GM19240 (cell line): ENCODE results near the gene SMAD6.
"Not testable (repeated sequence)": the region's sequence is repeated elsewhere in the genome, so short reads cannot be mapped to it uniquely, and the experiment has no call there.

Experiments
- DNase-seq: peaks from one replicate; pipeline ENCODE4 v3.0.0; 2011; ENCODE audit warnings: low spot score; ENCODE audit not compliant: insufficient read length

The SMAD6 gene

DNA sequence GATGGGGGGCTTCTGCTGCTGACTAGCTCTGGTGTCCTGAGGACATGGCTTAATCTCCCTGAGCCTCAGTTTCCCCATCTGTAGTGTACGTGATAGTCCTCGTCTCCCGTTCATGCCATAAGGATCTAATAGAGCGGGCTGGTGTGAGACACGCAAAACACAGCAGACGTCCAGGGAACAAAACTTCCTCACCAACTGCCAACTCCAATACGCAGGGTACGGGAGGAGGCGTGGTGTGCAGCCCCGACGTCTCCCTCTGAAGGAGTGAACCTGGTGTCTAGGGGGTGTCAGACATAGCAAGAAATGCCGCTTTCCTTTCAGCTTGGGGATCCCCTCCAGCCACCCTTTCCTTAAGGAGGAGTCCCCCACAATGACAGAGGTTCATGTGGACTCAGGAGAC is 55.0 kb downstream of the SMAD6 start:
- DNase-seq = no peak

GRCh38 chr15:66757521-66757920 is 55.5 kb downstream of the SMAD6 start:
- no peak for DNase-seq

- not testable (repeated sequence) for DNase-seq
Measured at GRCh38 chr15:66758217-66758616, 56.2 kb downstream of the SMAD6 start.

DNA sequence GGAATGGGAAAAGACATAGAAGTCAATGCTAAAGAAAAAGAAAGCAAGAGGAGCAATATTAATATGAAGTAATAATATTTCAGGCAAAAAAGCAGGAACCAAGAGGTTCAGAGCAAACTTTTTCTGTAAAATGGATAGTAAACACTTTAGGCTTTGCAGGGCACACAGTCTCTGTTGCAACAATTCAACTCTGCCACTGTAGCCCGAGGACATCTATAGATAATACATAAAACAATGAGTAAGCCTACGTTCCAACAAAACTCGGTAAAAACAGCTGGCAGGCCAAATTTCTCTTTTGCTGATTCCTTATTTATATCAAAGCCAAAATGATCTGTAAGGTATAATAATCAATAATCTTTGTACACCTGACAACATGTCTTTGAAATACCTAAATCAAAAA is 56.8 kb downstream of the SMAD6 start:
- DNase-seq = no peak

- DNase-seq = no peak
Measured at GRCh38 chr15:66760097-66760967, 58.3 kb downstream of the SMAD6 start.

DNA sequence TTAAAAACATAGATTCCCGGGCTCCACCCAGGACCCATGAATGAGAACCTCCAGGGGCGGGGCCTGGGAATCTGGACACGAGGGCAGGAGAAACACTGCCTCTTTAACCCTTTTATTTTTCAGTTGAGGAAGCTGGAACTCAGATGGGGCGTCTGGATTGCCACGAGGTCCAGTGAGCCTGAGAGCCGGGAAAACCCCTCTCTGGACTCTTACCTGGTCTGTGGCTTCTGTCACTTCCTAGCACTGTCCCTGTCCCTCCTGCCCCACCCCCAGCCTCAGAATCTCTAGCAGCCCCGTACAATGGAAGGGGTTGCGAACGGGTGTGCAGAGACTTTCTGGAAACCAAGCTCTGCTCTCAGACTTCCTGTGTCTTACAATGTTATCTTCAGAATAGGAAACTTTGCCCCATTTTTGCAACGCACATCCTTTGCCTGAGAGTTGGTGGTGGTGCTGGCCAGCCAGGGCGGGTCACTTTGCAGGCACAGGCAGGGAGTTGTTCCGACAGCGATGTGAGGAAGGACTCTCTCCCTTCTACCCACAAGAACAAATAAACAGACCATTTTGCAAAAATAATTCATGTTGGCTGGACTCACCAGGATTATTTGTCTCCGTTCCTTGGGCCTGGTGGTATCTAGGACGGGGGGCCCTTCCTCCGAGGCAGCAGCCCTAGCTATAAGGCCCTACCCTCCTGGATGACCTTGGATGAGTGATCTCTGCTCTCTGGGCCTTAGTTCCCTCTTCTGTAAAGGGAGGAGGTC is 59.1 kb downstream of the SMAD6 start:
- DNase-seq = no peak

- no peak for DNase-seq
Measured at GRCh38 chr15:66761726-66762595, 59.9 kb downstream of the SMAD6 start.

DNA sequence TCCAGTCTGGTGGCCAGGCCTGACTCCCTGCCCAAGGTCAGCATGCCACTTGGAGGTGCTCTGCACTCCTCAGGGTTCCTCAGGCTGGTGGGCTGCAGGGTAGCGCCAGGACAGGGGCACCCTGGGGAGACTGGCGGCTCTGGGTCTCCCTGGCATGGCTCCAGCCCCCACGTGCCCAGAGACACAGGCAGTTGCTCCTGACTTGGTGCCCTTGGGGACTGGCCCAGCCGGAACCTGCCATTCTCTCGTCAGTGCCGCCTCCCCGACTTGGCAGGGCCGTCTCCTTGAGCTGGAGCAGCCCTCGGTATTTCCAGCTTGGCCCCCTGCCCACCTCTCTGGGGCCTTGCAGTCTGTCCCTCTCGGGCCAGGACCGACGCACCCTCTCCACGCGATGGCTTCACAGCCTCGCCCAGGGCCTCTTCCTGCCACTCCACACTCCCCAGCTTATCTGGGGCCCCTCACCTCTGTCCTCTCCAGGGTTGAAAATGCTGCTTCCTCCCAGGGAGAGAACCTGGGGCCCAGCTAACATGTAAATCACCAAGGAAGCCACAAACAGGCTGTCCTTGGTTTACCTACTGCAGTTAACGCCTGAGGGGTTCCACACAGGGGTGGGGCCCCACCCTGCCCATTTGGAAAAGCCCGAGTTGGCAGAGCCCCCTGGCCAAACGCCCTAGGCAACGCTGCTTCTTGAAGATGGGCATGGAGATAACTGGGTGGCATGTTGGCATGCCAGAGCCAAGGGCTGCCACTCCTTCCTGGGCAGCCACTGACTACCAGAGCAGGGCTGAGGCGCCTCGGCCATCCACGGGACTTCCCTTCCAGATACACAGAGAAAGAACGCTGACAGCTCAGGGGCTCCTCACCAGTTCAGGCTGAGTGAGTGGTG is 61.4 kb downstream of the SMAD6 start:
- DNase-seq = no peak

GRCh38 chr15:66764072-66764786 is 62.2 kb downstream of the SMAD6 start:
- DNase-seq = no peak

DNA sequence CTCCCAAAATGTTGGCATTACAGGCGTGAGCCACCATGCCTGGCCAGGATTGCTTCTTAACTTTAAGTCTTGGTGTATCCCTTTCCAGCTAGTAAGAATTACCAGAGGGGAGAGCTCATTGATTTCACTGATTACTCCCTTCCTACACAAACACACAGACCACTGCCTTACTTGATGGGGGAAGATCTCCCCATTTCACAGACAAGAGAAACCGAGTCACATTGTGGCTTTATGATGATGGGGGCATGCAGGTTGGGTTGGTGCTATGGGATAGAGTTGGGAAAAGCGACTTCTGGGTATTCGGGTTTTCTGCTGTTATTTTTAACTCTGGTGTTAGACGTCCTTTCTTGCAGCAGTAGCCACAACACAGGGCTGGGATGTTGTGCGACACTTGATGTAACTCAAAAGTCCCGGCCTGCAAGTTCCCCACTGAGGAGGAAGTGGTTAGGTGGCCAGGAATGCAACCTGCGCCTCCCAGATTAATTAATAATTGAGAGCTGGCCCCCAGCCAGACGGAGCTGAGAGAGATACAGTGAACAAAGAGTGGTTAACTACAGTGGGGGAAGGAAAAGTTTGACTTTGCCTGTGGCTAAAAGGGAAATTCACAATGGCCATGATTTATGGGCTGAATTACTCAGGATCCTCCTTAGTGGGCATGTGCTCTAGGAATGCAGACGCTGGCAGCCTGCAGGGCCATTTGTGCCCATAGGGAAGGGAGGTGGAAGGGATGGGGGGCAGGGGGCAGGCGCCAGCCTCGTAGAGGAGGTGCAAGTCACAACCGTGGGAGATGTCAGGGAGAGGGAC is 63.6 kb downstream of the SMAD6 start:
- DNase-seq = peak; percentile 21

DNA sequence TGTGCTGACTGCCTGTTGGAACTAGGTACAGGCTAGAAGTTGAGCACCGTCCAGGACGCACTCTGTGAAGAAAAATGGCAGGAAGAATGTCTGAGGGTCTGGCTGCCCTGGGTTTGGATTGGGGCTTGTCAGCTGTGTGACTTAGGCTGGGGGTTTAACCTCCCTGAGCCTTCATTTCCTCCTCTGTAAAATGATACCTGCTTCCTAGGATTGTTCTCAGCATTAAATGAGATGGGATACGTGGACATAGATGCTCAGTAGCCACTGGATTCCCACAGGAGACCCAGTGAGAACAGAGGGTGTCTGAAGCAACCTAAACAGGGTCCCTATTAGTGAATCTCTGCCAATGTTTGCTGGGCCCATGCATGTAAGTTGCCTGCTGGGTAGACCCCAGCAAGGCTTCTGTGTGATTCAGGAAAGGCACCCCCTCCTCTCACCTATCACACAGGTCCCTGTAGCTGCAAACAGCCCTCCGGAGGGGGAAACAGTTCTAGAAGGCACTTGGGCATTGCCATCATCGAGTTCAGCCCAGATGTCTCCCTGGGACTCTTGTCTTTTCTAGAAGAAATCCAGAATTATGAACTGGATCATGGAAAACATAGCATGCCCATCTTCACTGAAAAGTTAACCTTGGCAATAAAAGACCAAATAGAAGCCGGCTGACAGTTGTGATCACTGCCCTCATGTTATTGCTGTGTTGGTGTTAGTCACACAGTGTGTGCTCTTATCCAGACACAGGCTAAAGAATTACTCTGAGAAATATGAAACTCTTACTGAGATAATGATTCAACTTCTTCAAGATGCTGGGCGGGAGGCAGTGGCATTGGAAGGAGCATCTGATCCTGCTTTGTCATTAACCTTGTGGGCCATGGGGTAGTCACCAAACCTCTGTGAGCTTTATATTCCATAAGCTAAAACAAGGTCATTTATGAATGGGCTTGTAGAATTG is 64.5 kb downstream of the SMAD6 start:
- no peak for DNase-seq

GRCh38 chr15:66767240-66767659 is 65.2 kb downstream of the SMAD6 start:
- no peak for DNase-seq

- DNase-seq = no peak
Measured at GRCh38 chr15:66768987-66769386, 67.0 kb downstream of the SMAD6 start.

DNA sequence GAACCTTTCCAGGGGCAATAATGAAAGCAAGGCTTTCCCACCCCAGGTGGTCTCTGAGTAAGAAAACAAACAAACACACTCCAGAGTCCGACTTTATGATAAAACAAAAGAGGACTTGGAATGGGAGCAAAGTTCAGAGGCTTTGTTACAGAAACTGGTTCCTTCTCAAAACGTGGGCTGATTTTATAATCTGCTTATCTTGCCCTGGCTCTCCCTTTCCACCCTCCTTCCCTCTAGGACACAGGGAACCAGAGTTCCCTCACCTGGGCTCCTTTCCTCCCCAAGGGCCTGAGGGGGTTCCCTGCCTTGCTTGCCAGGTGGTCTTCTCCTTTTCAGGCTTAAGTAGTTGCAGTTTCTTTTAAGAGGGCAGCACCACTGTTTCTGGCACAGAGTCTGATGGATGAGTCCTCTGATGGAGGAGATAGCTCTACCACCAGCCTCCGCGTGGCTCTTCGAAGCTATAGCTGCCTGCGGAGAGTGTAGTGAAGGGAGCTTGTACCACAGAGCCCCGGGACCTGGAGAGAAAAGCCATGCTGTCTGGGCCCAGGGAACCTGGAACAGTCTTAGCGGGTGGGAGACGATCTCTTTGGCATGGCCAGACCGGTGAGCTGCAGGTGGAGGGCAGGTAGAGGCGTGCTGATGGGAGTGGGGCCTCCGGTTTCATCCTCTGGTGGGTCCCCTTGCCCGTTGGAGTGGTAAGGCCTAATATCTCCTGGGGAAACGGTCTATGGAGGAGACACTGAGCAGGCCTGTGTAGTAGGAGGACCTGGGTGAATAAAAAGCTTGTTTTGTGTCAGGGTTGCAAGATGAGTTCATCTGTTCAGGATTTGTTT is 68.7 kb downstream of the SMAD6 start:
- DNase-seq = no peak

GRCh38 chr15:66771351-66771650 is 69.3 kb downstream of the SMAD6 start:
- no peak for DNase-seq

GRCh38 chr15:66772604-66773128 is 70.6 kb downstream of the SMAD6 start:
- DNase-seq = no peak
